SK-N-SH (cell line): ENCODE data around the gene AIF1L. TPM values are rescaled to one million over a fixed set of nuclear protein-coding genes. Genes with fewer than 3 reads are reported as not detected.

Experiments
- CTCF ChIA-PET: fragments of 300-600, 350-600 bp; formaldehyde crosslinking; extraction: SDS; loops from one replicate; lab custom pipeline; 2021; lab: Yijun Ruan, JAX
- POLR2A ChIA-PET: fragments of 350-600 bp; sonication (Branson Sonifier 250); formaldehyde crosslinking; extraction: SDS; loops from one replicate; lab custom pipeline; 2020; ENCODE audit warnings: antibody characterized with exemption, inconsistent platforms; lab: Yijun Ruan, JAX
- DNase-seq: peaks from one replicate; pipeline ENCODE4 v3.0.0; 2012
- H2AFZ ChIP-seq: fragments of 200-600 bp; sonication (generic); 2 replicates; pipeline ENCODE4 v1.8.1; 2016; ENCODE audit warnings: antibody characterized with exemption, mild to moderate bottlenecking, low read depth
- H3F3A ChIP-seq: fragments of 200-600 bp; sonication (generic); replicated peaks from 2 replicates; pipeline ENCODE3; 2016; ENCODE audit warnings: antibody characterized with exemption, mild to moderate bottlenecking; ENCODE audit not compliant: insufficient read depth
- H3K27ac ChIP-seq, 2 experiments: fragments of 200-500 bp in 1 of 2; fragments of 200-600 bp in 1 of 2; sonication (Bioruptor generic) in 1 of 2; sonication (generic), shearing (Covaris generic) in 1 of 2; 2 replicates each; pipeline versions ENCODE4 v1.5.1 to v1.6.1; 2014 to 2016; ENCODE audit warnings: low read depth in 2 of 2, inconsistent platforms in 1 of 2, low read length in 1 of 2, mild to moderate bottlenecking in 1 of 2, mixed read lengths in 1 of 2
- H3K27me3 ChIP-seq: fragments of 200-600 bp; sonication (generic), shearing (Covaris generic); 2 replicates; pipeline ENCODE4 v1.6.1; 2016; ENCODE audit warnings: mixed run types; ENCODE audit not compliant: insufficient read depth
- H3K36me3 ChIP-seq, 2 experiments: fragments of 200-500 bp in 1 of 2; fragments of 200-600 bp in 1 of 2; sonication (Bioruptor generic) in 1 of 2; sonication (generic) in 1 of 2; replicated peaks in 1 of 2; 2 replicates each; pipeline versions ENCODE3 to v1.5.1; 2014 to 2016; ENCODE audit warnings: low read length in 1 of 2, mild to moderate bottlenecking in 1 of 2; ENCODE audit not compliant: insufficient read depth in 2 of 2, control insufficient read depth in 1 of 2
- H3K4me1 ChIP-seq, 2 experiments: fragments of 200-500 bp in 1 of 2; fragments of 200-600 bp in 1 of 2; sonication (Bioruptor generic) in 1 of 2; sonication (generic), shearing (Covaris generic) in 1 of 2; 2 replicates each; pipeline versions ENCODE4 v1.5.1 to v1.6.1; 2014 to 2016; ENCODE audit warnings: low read depth in 1 of 2, low read length in 1 of 2, mixed run types in 1 of 2; ENCODE audit not compliant: insufficient read depth in 2 of 2, control insufficient read depth in 1 of 2
- H3K4me2 ChIP-seq: fragments of 200-600 bp; sonication (generic), shearing (Covaris generic); 2 replicates; pipeline ENCODE4 v1.6.1; 2017; ENCODE audit warnings: mixed run types
- H3K4me3 ChIP-seq, 2 experiments: fragments of 200-500 bp in 1 of 2; fragments of 200-600 bp in 1 of 2; sonication (Bioruptor generic) in 1 of 2; sonication (generic), shearing (Covaris generic) in 1 of 2; 2 replicates each; pipeline versions ENCODE4 v1.5.1 to v1.8.1; 2014 to 2016; ENCODE audit warnings: low read depth in 2 of 2, inconsistent platforms in 1 of 2, low read length in 1 of 2, mild to moderate bottlenecking in 1 of 2, mixed read lengths in 1 of 2, moderate library complexity in 1 of 2
- H3K79me2 ChIP-seq: fragments of 200-600 bp; sonication (generic); 2 replicates; pipeline ENCODE4 v1.8.1; 2017; ENCODE audit warnings: mild to moderate bottlenecking; ENCODE audit not compliant: insufficient read depth
- H3K9ac ChIP-seq: fragments of 200-600 bp; sonication (generic); 2 replicates; pipeline ENCODE4 v1.6.1; 2017; ENCODE audit warnings: mixed run types
- H3K9me2 ChIP-seq: fragments of 200-600 bp; sonication (generic); 2 replicates; pipeline ENCODE4 v1.6.1; 2017; ENCODE audit warnings: mixed run types
- H3K9me3 ChIP-seq: fragments of 200-600 bp; sonication (generic); 2 replicates; pipeline ENCODE4 v1.6.1; 2017; ENCODE audit warnings: mixed run types, mild to moderate bottlenecking, moderate library complexity
- H4K20me1 ChIP-seq: fragments of 200-600 bp; sonication (generic); 2 replicates; pipeline ENCODE4 v1.6.1; 2017; ENCODE audit warnings: mild to moderate bottlenecking, mixed run types; ENCODE audit not compliant: insufficient read depth
- CTCF ChIP-seq: fragments of 200-600 bp; sonication (generic); IDR thresholded peaks from 2 replicates; pipeline ENCODE4 v1.6.1; 2017; ENCODE audit warnings: antibody characterized with exemption, mild to moderate bottlenecking, moderate library complexity
- EP300 ChIP-seq, 2 experiments: IDR thresholded peaks; 2 replicates each; pipeline versions ENCODE4 v1.4.0 to v1.6.1; 2012; ENCODE audit warnings: borderline replicate concordance in 1 of 2, low read depth in 1 of 2, low read length in 1 of 2
- EZH2phosphoT487 ChIP-seq: fragments of 200-600 bp; sonication (generic); IDR thresholded peaks from 2 replicates; pipeline ENCODE4 v1.6.1; 2017; ENCODE audit warnings: low read depth, mixed run types, mild to moderate bottlenecking, antibody characterized with exemption, moderate library complexity, borderline replicate concordance
- FOSL2 ChIP-seq: IDR thresholded peaks from 2 replicates; pipeline ENCODE4 v1.4.0; 2012; ENCODE audit warnings: low read depth, mild to moderate bottlenecking, moderate library complexity, borderline replicate concordance
- FOXM1 ChIP-seq: IDR thresholded peaks from 2 replicates; pipeline ENCODE4 v1.4.0; 2012; ENCODE audit warnings: low read depth, mild to moderate bottlenecking
- GABPA ChIP-seq: IDR thresholded peaks from 2 replicates; pipeline ENCODE4 v1.4.0; 2012; ENCODE audit warnings: low read depth, mild to moderate bottlenecking
- GATA2 ChIP-seq: sonication (generic); formaldehyde crosslinking; IDR thresholded peaks from 2 replicates; pipeline ENCODE4 v1.5.0; 2020; ENCODE audit warnings: mild to moderate bottlenecking, missing genetic modification reagents
- IRF3 ChIP-seq: fragments of 150-350 bp; IDR thresholded peaks from 2 replicates; pipeline ENCODE4 v1.6.1; 2016; ENCODE audit warnings: mild to moderate bottlenecking, low read depth, low read length
- JUND ChIP-seq: IDR thresholded peaks from 2 replicates; pipeline ENCODE4 v1.4.0; 2012
- MEF2A ChIP-seq: IDR thresholded peaks from 2 replicates; pipeline ENCODE4 v1.4.0; 2012; ENCODE audit warnings: low read depth, borderline replicate concordance
- MXI1 ChIP-seq: IDR thresholded peaks from 2 replicates; pipeline ENCODE4 v1.6.1; 2012; ENCODE audit warnings: mild to moderate bottlenecking, low read depth, low read length, improper control_type of control experiment
- NFIC ChIP-seq: IDR thresholded peaks from 2 replicates; pipeline ENCODE4 v1.4.0; 2012; ENCODE audit warnings: borderline replicate concordance
- PBX3 ChIP-seq: IDR thresholded peaks from 2 replicates; pipeline ENCODE4; 2012
- RAD21 ChIP-seq: IDR thresholded peaks from 2 replicates; pipeline ENCODE4 v1.6.1; 2012; ENCODE audit warnings: mild to moderate bottlenecking, low read length
- RCOR1 ChIP-seq: fragments of 150-350 bp; IDR thresholded peaks from 2 replicates; pipeline ENCODE4 v1.6.1; 2017; ENCODE audit warnings: antibody characterized with exemption, low read length
- SIN3A ChIP-seq: IDR thresholded peaks from 2 replicates; pipeline ENCODE4 v1.6.1; 2012; ENCODE audit warnings: low read depth, mild to moderate bottlenecking, low read length, moderate library complexity, borderline replicate concordance
- TEAD4 ChIP-seq: IDR thresholded peaks from 2 replicates; pipeline ENCODE4 v1.4.0; 2012; ENCODE audit warnings: mild to moderate bottlenecking, borderline replicate concordance; ENCODE audit not compliant: insufficient read depth
- USF1 ChIP-seq: IDR thresholded peaks from 2 replicates; pipeline ENCODE4 v1.4.0; 2012; ENCODE audit warnings: low read depth, borderline replicate concordance
- WGBS: methylation state at CpG from one replicate; pipeline ENCODE4 v1.1.6; 2017; ENCODE audit warnings: low lambda C conversion rate; 5-methylcytosine and 5-hydroxymethylcytosine counted together
- polyA plus RNA-seq, 3 experiments: library from polyadenylated mRNA; depleted of rRNA; stranded (reverse); fragments of >200 nt; gene quantifications; 2 replicates each; pipeline ENCODE4 v1.2.3, GENCODE V29; 2012

AIF1L gene
- polyA plus RNA-seq, 1 of the 3 experiments (the other 2 are of a cell fraction): 0.26 TPM

GRCh38 chr9:131162886-131163285 is 66.6 kb downstream of the AIF1L start:
- Histone ChIP-seq H3F3A (no peaks in the 10 kb centered on the region), H3K79me2 (no peaks in the 10 kb centered on the region; the same call in 1 of the 2 replicates), H3K36me3 (peaks cover 70 to 87% of the 10 kb centered on the region in 2 experiments), H3K27me3 (no peaks in the 10 kb centered on the region), H3K4me2 (no peak overlapping the region), H3K4me1 (no peaks in the 10 kb centered on the region), H3K4me3 (no peak overlapping the region), H2AFZ (no peak overlapping the region), H3K9ac (no peak overlapping the region), H3K9me3 (no peaks in the 10 kb centered on the region), H4K20me1 (no peaks in the 10 kb centered on the region), H3K9me2 (no peaks in the 10 kb centered on the region), H3K27ac (no peak overlapping the region)
- WGBS: 91% methylated on average over 4 of the region's 4 CpGs
- CTCF ChIA-PET: interaction anchor here (2.2 to 3.3 kb wide), 2 partner anchors 173 kb away, joined by 7 to 11 read pairs; no protein-coding TSS in a partner anchor
- POLR2A ChIA-PET: no interaction called here
- no peak for DNase-seq
- no peak for TF ChIP-seq GABPA
- TF ChIP-seq GATA2 (CRISPR knock-in tag): no peak
- no peak for TF ChIP-seq JUND
- no peak for TF ChIP-seq NFIC
- no peak for TF ChIP-seq MEF2A
- no peak for TF ChIP-seq FOXM1
- TF ChIP-seq USF1: no peak
- no peak for TF ChIP-seq CTCF
- TF ChIP-seq FOSL2: no peak
- no peak for TF ChIP-seq PBX3
- TF ChIP-seq TEAD4: no peak
- TF ChIP-seq SIN3A: no peak
- no peak for TF ChIP-seq EZH2phosphoT487
- TF ChIP-seq RCOR1: no peak
- TF ChIP-seq IRF3: no peak
- TF ChIP-seq MXI1: no peak
- TF ChIP-seq EP300 (IDR thresholded peaks at IDR 0.05; ENCODE audit: borderline replicate concordance in 1 of 2, low read depth in 1 of 2, low read length in 1 of 2): no peak
- no peak for TF ChIP-seq RAD21
